Adrenal gland (tissue), 12 donors: ENCODE results near the gene PHETA2. TPM values are rescaled to one million over a fixed set of nuclear protein-coding genes. Genes with fewer than 3 reads are reported as not detected.
A peak's percentile ranks its signal among the peaks of the same experiment; 100 is the strongest.
"Not testable (repeated sequence)": the region's sequence is repeated elsewhere in the genome, so short reads cannot be mapped to it uniquely, and the experiment has no call there.

Experiments
- DNase-seq, 7 donors: peaks; one replicate each; pipeline ENCODE4 v3.0.0-alpha.2; 2019 to 2020
- H3K27ac ChIP-seq, 5 donors: fragments of 200-600 bp; sonication (generic) in 4 of 5; 1 replicate in 3 of 5; 2 replicates in 2 of 5; pipeline versions ENCODE4 v1.5.1 to v1.8.0; 2016 to 2020; ENCODE audit warnings: mild to moderate bottlenecking in 1 of 5
- H3K27me3 ChIP-seq: fragments of 200-600 bp; 2 replicates; pipeline ENCODE4 v1.8.0; 2021
- H3K36me3 ChIP-seq, 2 donors: fragments of 200-600 bp; replicated peaks in 1 of 2; 1 replicate in 1 of 2; 2 replicates in 1 of 2; pipeline versions ENCODE4 v1.5.1 to v1.8.0; 2018 to 2022
- H3K4me1 ChIP-seq, 2 donors: fragments of 200-600 bp; replicated peaks in 1 of 2; 1 replicate in 1 of 2; 2 replicates in 1 of 2; pipeline versions ENCODE4 v1.5.1 to v1.8.0; 2018 to 2021
- H3K4me3 ChIP-seq, 4 donors: fragments of 200-600 bp; sonication (generic) in 3 of 4; one replicate each; pipeline ENCODE4 v1.5.1; 2016 to 2018
- H3K9me3 ChIP-seq, 3 donors: fragments of 200-600 bp; sonication (generic) in 1 of 3; replicated peaks in 1 of 3; 1 replicate in 2 of 3; 2 replicates in 1 of 3; pipeline versions ENCODE4 v1.5.1 to v1.8.0; 2016 to 2021
- CTCF ChIP-seq, 6 experiments: fragments of 450-650 bp in 4 of 6; fragments of 200-600 bp in 2 of 6; sonication (generic) in 1 of 6; IDR thresholded peaks; 1 replicate in 5 of 6; 2 replicates in 1 of 6; pipeline versions ENCODE4 v1.5.1 to v1.8.0; 2016 to 2021; ENCODE audit warnings: antibody characterized with exemption in 6 of 6, mild to moderate bottlenecking in 2 of 6, moderate library complexity in 1 of 6
- POLR2A ChIP-seq, 2 donors: fragments of 450-650 bp; IDR thresholded peaks; one replicate each; pipeline ENCODE4 v1.6.1; 2017; ENCODE audit warnings: antibody characterized with exemption in 2 of 2, mild to moderate bottlenecking in 2 of 2, moderate library complexity in 1 of 2
- WGBS, 4 donors: extraction: QIAGEN DNeasy Blood & Tissue Kit in 2 of 4; methylation state at CpG; one replicate each; pipeline versions ENCODE4 v1.1.5 to v1.1.7; 2013 to 2017; 5-methylcytosine and 5-hydroxymethylcytosine counted together
- intact Hi-C, 2 donors: fragments of 100-400 bp; cut with DNase I; formaldehyde crosslinking; loops; one replicate each; pipeline versions ENCODE4 v1.14.1 to v1.15.0; 2022 to 2023
- polyA plus RNA-seq, 3 donors: library from polyadenylated mRNA; stranded (reverse); fragments of 200-250 nt in 2 of 3; fragments of 350-450 nt in 1 of 3; fragmentation: Illumina TruSeq in 1 of 3; extraction: RNeasy Lipid Tissue Mini Kit (QIAGEN cat#74804) in 1 of 3; gene quantifications; one replicate each; pipeline ENCODE4 v1.2.3, GENCODE V29; 2013 to 2014
- total RNA-seq, 9 donors: library from RNA; depleted of rRNA in 4 of 9; stranded (reverse); fragments of >200 nt in 4 of 9; fragments of 120-200 nt in 1 of 9; fragmentation: NEBNext Ultra II Directional in 1 of 9; extraction: Animal tissue kit (Norgen Biotek cat#: 25700) in 1 of 9; gene quantifications; one replicate each; pipeline versions ENCODE4 v1.1.0 to v1.2.4, GENCODE V29; 2013 to 2023
- donor health status: healthy with polysubstance abuse.
- donor health status: Bipolar disorder and iron deficiency.
- donor health status: DM: yes; HTN: yes; CAD: no.
- donor health status: DM: no; HTN: no; CAD: no.
- donor health status: DM: no; HTN: no; CAD: no.
- donor health status: DM: yes; HTN: yes; CAD: no.

Gene PHETA2
- total and polyA plus RNA-seq, 12 donors = 2.5 to 14.3 (median 7.0) TPM

- WGBS, 4 donors = 17 to 27% (median 24%) methylated on average over 3 to 4 of the region's 4 CpGs
- intact Hi-C loops = loop anchor here in 1 of 2 donors (10.0 kb wide), 1 partner anchor 148 kb away; the partner anchor contains the start of gene SEPTIN3
- H3K4me3 ChIP-seq = not testable (repeated sequence)
Measured at GRCh38 chr22:42112793-42113192, 38.7 kb downstream of the PHETA2 start.

GRCh38 chr22:42114721-42115120 lies 40.7 kb downstream of the PHETA2 start:
- intact Hi-C loops = loop anchor here in 1 of 2 donors (10.0 kb wide), 1 partner anchor 150 kb away; the partner anchor contains the start of gene SEPTIN3
- Histone ChIP-seq H3K4me3 (no peak overlapping the region), H3K27ac (no peak overlapping the region), H3K9me3 (no peaks in the 10 kb centered on the region), H3K4me1 (no peaks in the 10 kb centered on the region), H3K36me3 (no peaks in the 10 kb centered on the region), H3K27me3 (no peaks in the 10 kb centered on the region)
- TF ChIP-seq CTCF (IDR thresholded peaks at IDR 0.05) = peak in 4 of 6 experiments; percentile 18 to 42 (median 24)
- no peak for TF ChIP-seq POLR2A (IDR thresholded peaks at IDR 0.05)
- DNase-seq = peak in 2 of 7 donors; percentile 28 to 46
- 88 to 95% (median 94%) methylated on average over 7 of the region's 7 CpGs for WGBS, 4 donors

More at GRCh38 chr22:42112793-42113192, 38.7 kb downstream of the PHETA2 start:
- not testable (repeated sequence) for H3K27me3 ChIP-seq, H3K36me3 ChIP-seq, H3K27ac ChIP-seq, H3K4me1 ChIP-seq, DNase-seq, H3K9me3 ChIP-seq
- peak in 1 of 6 experiments; percentile 12 for TF ChIP-seq CTCF (IDR thresholded peaks at IDR 0.05)

GRCh38 chr22:42115420-42115830 lies 41.4 kb downstream of the PHETA2 start:
- not testable (repeated sequence) for H3K27me3 ChIP-seq, DNase-seq, H3K4me1 ChIP-seq, H3K36me3 ChIP-seq, H3K4me3 ChIP-seq, H3K9me3 ChIP-seq, H3K27ac ChIP-seq
- 74 to 90% (median 85%) methylated on average over 6 of the region's 6 CpGs for WGBS, 4 donors
- intact Hi-C loops = loop anchor here in 1 of 2 donors (10.0 kb wide), 1 partner anchor 151 kb away; the partner anchor contains the start of gene SEPTIN3

GRCh38 chr22:42116848-42117424 lies 42.9 kb downstream of the PHETA2 start:
- no peak overlapping the region for H3K27ac ChIP-seq
- H3K4me1 ChIP-seq = no peaks in the 10 kb centered on the region
- TF ChIP-seq POLR2A (IDR thresholded peaks at IDR 0.05) = no peak
- TF ChIP-seq CTCF (IDR thresholded peaks at IDR 0.05) = no peak
- no peaks in the 10 kb centered on the region for H3K27me3 ChIP-seq
- intact Hi-C loops = loop anchor here in 1 of 2 donors (10.0 kb wide), 1 partner anchor 152 kb away; the partner anchor contains the start of gene SEPTIN3
- DNase-seq = no peak
- no peaks in the 10 kb centered on the region for H3K36me3 ChIP-seq
- H3K9me3 ChIP-seq = no peaks in the 10 kb centered on the region
- H3K4me3 ChIP-seq = no peak overlapping the region
- WGBS, 4 donors = 89 to 98% (median 94%) methylated on average over 4 of the region's 4 CpGs

GRCh38 chr22:42120231-42121021 lies 46.4 kb downstream of the PHETA2 start:
- H3K27me3 ChIP-seq, DNase-seq, H3K27ac ChIP-seq, H3K36me3 ChIP-seq, H3K9me3 ChIP-seq, H3K4me3 ChIP-seq, intact Hi-C loops, H3K4me1 ChIP-seq: not testable (repeated sequence)
- 70 to 90% (median 73%) methylated on average over 15 of the region's 15 CpGs for WGBS, 4 donors

GRCh38 chr22:42123529-42123928 lies 49.5 kb downstream of the PHETA2 start:
- H3K27me3 ChIP-seq, DNase-seq, H3K4me1 ChIP-seq, intact Hi-C loops, H3K9me3 ChIP-seq, H3K4me3 ChIP-seq, H3K36me3 ChIP-seq, H3K27ac ChIP-seq: not testable (repeated sequence)
- WGBS, 4 donors = no CpG with 5 or more reads among the region's 4 CpGs
